ENCODE results near the gene KCNQ1. TPM values are rescaled to one million over a fixed set of nuclear protein-coding genes. Genes with fewer than 3 reads are reported as not detected.

Gene KCNQ1
- total and polyA plus RNA-seq, 2 of the 13 experiments (the other 11 are each of a cell fraction or from before 2014, with no cell fraction given) = 0.02 to 0.08 TPM

DNA sequence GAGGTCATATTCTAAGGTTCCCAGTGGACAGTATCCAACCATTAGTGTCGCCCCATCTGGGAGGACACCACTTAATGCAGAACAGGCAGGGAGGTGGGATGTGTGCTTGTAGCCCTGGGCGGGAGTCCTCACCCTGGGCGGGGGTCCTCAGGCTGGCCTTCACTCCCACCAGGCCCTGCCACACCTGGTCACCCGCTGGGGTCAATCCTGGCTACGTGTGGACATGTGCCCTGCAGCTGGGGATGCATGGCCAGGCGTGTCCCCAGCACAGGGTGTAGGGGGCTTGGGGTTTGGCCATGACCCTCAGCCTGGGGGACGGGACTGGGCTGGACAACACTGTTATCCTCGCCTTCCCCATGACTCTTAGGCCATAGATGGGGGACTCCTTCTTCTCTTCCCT, 19.3 kb upstream of the KCNQ1 start:
- no peak overlapping the region for H3K27ac ChIP-seq (ENCODE audit: extremely low read length, insufficient read depth, low read length)
- ChIA-PET POLR2A (no interaction called here), CTCF (ENCODE audit: low intra/inter-chr PET ratio, low total read pairs) (no interaction called here)
- in situ Hi-C loops (cut with HindIII; ENCODE audit: extremely low pct_ligation_motif_present, low pct_unique_long_range_greater_than_20kb) (loop anchor here (5.0 to 10.0 kb wide), 2 partner anchors 107 to 269 kb away; partner anchors contain the start of gene KCNQ1OT1), intact Hi-C loops (cut with micrococcal nuclease; ENCODE audit: unreplicated experiment) (no loop called here)
- DNase-seq (ENCODE audit: low spot score) = no peak
- no peak overlapping the region for H3K9ac ChIP-seq (ENCODE audit: insufficient read depth, low read depth, low read length)
- no peak overlapping the region for H3K4me3 ChIP-seq (replicated peaks in 1 of 3; ENCODE audit: insufficient read depth in 1 of 3, low read depth in 2 of 3, low read length in 3 of 3)
- H4K20me1 ChIP-seq (ENCODE audit: insufficient read depth, low read length) = no peaks in the 10 kb centered on the region
- no peaks in the 10 kb centered on the region for H3K79me2 ChIP-seq (ENCODE audit: insufficient read depth, low read length)
- no peak for FAIRE-seq
- H3K27me3 ChIP-seq (ENCODE audit: control insufficient read depth in 1 of 2, insufficient read depth in 2 of 2, low read length in 2 of 2) = peaks cover 15 to 58% of the 10 kb centered on the region in 2 experiments
- H3K4me1 ChIP-seq (ENCODE audit: insufficient read depth, low read length) = peaks cover 8% of the 10 kb centered on the region; the same call in 1 of the 2 replicates
- ATAC-seq = no peak
- 25% methylated on average over 6 of the region's 8 CpGs for WGBS (ENCODE audit: low lambda C conversion rate)
- TF ChIP-seq, protein P1, sequence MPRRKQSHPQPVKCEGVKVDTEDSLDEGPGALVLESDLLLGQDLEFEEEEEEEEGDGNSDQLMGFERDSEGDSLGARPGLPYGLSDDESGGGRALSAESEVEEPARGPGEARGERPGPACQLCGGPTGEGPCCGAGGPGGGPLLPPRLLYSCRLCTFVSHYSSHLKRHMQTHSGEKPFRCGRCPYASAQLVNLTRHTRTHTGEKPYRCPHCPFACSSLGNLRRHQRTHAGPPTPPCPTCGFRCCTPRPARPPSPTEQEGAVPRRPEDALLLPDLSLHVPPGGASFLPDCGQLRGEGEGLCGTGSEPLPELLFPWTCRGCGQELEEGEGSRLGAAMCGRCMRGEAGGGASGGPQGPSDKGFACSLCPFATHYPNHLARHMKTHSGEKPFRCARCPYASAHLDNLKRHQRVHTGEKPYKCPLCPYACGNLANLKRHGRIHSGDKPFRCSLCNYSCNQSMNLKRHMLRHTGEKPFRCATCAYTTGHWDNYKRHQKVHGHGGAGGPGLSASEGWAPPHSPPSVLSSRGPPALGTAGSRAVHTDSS (CRISPR knock-in tag; conservative IDR thresholded peaks at IDR 0.05) = no peak
- TF ChIP-seq KLF13 (CRISPR knock-in tag; IDR thresholded peaks at IDR 0.05) (no peak), TBX2 (CRISPR knock-in tag; IDR thresholded peaks at IDR 0.05; ENCODE audit: borderline replicate concordance) (no peak), NRL (CRISPR knock-in tag; IDR thresholded peaks at IDR 0.05; ENCODE audit: borderline replicate concordance) (no peak), GTF2F1 (IDR thresholded peaks at IDR 0.05; ENCODE audit: low read length) (no peak), ZNF704 (CRISPR knock-in tag; IDR thresholded peaks at IDR 0.05; ENCODE audit: borderline replicate concordance) (no peak), ZNF44 (CRISPR knock-in tag; IDR thresholded peaks at IDR 0.05) (no peak), POLR2AphosphoS2 (IDR thresholded peaks at IDR 0.05; ENCODE audit: low read depth, low read length) (no peak), EHMT2 (IDR thresholded peaks at IDR 0.05; ENCODE audit: borderline replicate concordance, low read depth, low read length) (no peak), SIN3B (IDR thresholded peaks at IDR 0.05; ENCODE audit: low read length) (no peak), ZNF260 (CRISPR knock-in tag; IDR thresholded peaks at IDR 0.05; ENCODE audit: borderline replicate concordance, low read depth) (no peak), SMAD3 (CRISPR knock-in tag; IDR thresholded peaks at IDR 0.05) (no peak), ZNF274 (CRISPR knock-in tag; IDR thresholded peaks at IDR 0.05) (no peak), ZNF431 (CRISPR knock-in tag; IDR thresholded peaks at IDR 0.05; ENCODE audit: borderline replicate concordance, low read depth) (no peak), NR0B2 (CRISPR knock-in tag; IDR thresholded peaks at IDR 0.05) (no peak), KDM1A (CRISPR knock-in tag; IDR thresholded peaks at IDR 0.05) (no peak), NFYB (CRISPR knock-in tag; IDR thresholded peaks at IDR 0.05) (no peak), TFAP4 (IDR thresholded peaks at IDR 0.05; ENCODE audit: borderline replicate concordance, low read depth) (no peak), CEBPG (CRISPR knock-in tag; IDR thresholded peaks at IDR 0.05) (no peak)
- TF ChIP-seq, protein P2, sequence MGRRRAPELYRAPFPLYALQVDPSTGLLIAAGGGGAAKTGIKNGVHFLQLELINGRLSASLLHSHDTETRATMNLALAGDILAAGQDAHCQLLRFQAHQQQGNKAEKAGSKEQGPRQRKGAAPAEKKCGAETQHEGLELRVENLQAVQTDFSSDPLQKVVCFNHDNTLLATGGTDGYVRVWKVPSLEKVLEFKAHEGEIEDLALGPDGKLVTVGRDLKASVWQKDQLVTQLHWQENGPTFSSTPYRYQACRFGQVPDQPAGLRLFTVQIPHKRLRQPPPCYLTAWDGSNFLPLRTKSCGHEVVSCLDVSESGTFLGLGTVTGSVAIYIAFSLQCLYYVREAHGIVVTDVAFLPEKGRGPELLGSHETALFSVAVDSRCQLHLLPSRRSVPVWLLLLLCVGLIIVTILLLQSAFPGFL (CRISPR knock-in tag; IDR thresholded peaks at IDR 0.05) = no peak
- BruUV-seq (replicated peaks) = no TSS peak
- no peaks in the 10 kb centered on the region for H3K36me3 ChIP-seq (replicated peaks in 1 of 2; ENCODE audit: control insufficient read depth in 1 of 2, insufficient read depth in 2 of 2, low read length in 2 of 2)
- H3K9me3 ChIP-seq (ENCODE audit: low read length) = no peaks in the 10 kb centered on the region
- H2AFZ ChIP-seq (ENCODE audit: low read length) = no peak overlapping the region
- no peak overlapping the region for H3K4me2 ChIP-seq (ENCODE audit: low read depth, low read length)

All from HepG2 (cell line).